Suppressor macrophage treated with lipopolysaccharide for 4 hours (primary cell): ENCODE results near the gene CRYZL1.

ENCODE experiments used
- DNase-seq: peaks from one replicate; pipeline ENCODE4 v3.0.0-alpha.2; 2020

CRYZL1 gene

GRCh38 chr21:33557447-33557846 lies 84.1 kb downstream of the CRYZL1 start:
- DNase-seq, result no peak

- no peak for DNase-seq
Observed at GRCh38 chr21:33554982-33555344, 86.6 kb downstream of the CRYZL1 start.

- no peak for DNase-seq
Observed at GRCh38 chr21:33554236-33554981, 87.1 kb downstream of the CRYZL1 start.

GRCh38 chr21:33552999-33553598 lies 88.4 kb downstream of the CRYZL1 start:
- no peak for DNase-seq

- peak; percentile 39 for DNase-seq
Observed at GRCh38 chr21:33552093-33552998, 89.2 kb downstream of the CRYZL1 start.

DNA sequence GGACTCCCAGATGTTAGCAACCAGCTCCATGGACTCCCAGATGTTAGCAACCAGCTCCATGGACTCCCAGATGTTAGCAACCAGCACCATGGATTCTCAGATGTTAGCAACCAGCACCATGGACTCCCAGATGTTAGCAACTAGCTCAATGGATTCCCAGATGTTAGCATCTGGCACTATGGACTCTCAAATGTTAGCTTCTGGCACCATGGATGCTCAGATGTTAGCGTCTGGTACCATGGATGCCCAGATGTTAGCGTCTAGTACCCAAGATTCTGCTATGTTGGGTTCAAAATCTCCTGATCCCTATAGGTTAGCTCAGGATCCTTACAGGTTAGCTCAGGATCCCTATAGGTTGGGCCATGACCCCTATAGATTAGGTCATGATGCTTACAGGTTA lies 89.9 kb downstream of the CRYZL1 start:
- no peak for DNase-seq

- DNase-seq, result no peak
Observed at GRCh38 chr21:33550772-33551660, 90.5 kb downstream of the CRYZL1 start.

DNA sequence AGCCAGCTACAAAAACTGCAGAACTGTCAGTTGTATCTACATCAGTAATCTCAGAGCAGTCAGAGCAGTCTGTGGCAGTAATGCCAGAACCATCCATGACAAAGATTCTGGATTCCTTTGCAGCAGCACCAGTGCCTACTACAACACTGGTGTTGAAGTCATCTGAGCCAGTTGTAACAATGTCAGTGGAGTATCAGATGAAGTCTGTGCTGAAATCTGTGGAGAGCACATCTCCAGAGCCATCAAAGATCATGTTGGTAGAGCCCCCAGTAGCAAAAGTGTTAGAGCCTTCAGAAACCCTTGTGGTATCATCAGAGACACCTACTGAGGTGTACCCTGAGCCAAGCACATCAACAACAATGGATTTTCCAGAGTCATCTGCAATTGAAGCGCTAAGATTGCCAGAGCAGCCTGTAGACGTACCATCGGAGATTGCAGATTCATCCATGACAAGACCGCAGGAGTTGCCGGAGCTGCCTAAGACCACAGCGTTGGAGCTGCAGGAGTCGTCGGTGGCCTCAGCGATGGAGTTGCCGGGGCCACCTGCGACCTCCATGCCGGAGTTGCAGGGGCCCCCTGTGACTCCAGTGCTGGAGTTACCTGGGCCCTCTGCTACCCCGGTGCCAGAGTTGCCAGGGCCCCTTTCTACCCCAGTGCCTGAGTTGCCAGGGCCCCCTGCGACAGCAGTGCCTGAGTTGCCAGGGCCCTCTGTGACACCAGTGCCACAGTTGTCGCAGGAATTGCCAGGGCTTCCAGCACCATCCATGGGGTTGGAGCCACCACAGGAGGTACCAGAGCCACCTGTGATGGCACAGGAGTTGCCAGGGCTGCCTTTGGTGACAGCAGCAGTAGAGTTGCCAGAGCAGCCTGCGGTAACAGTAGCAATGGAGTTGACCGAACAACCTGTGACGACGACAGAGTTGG lies 91.4 kb downstream of the CRYZL1 start:
- no peak for DNase-seq

- DNase-seq, result peak; percentile 52
Observed at GRCh38 chr21:33546086-33546485, 95.5 kb downstream of the CRYZL1 start.

- no peak for DNase-seq
Observed at GRCh38 chr21:33544451-33545195, 96.9 kb downstream of the CRYZL1 start.

- DNase-seq, result peak; percentile 78
Observed at GRCh38 chr21:33543505-33544129, 97.9 kb downstream of the CRYZL1 start.

GRCh38 chr21:33542640-33543504 lies 98.7 kb downstream of the CRYZL1 start, which contains the start of gene SON:
TSS of gene SON (plus strand) at chr21:33543038. CDS start at chr21:33543093, 55 bp downstream.
- DNase-seq, result peak; percentile 99

GRCh38 chr21:33541756-33542639 lies 99.5 kb downstream of the CRYZL1 start, which contains the start of gene GART:
TSS of gene GART (minus strand) at chr21:33542117. CDS start at chr21:33539315, 2,802 bp downstream.
- peak; percentile 84 for DNase-seq

GRCh38 chr21:33541105-33541711 lies 100.3 kb downstream of the CRYZL1 start:
- no peak for DNase-seq

DNA sequence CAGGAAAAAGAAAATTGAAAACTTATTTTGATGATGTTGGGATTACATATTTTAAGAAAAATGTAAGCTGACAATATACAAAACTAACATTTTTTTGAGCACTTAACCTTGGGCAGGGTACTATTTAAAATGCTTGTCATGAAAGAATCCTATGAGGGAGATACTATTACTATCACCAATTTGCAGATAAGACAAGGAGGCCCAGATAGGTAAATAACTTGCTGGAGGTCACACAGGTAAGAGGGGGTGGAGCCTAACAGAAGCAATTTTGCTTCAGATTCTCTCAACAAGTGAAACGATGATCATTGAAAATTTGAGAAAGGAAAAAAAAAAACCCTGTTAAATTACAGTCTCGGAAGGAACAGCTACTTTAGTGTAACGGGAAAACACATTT lies 100.8 kb downstream of the CRYZL1 start:
- no peak for DNase-seq

GRCh38 chr21:33539616-33540015 lies 101.9 kb downstream of the CRYZL1 start:
- peak; percentile 23 for DNase-seq
